ENCODE measurements around the gene TAF15.

The TAF15 gene

GRCh38 chr17:35808962-35809854 is at the start of gene TAF15:
Gene TAF15, plus strand, starts transcription at chr17:35809484. Its CDS starts 86 bp downstream, at chr17:35809570.
- peak within 1 kb of the TSS; percentile 99 for H3K4me2 ChIP-seq
- peaks cover 16% of the 10 kb centered on the region; the same call in 1 of the 2 replicates for H3K36me3 ChIP-seq
- peak within 1 kb of the TSS; percentile 98 for H3K27ac ChIP-seq
- peaks cover 54% of the 10 kb centered on the region for H3K4me1 ChIP-seq
- H3K9ac ChIP-seq = peak within 1 kb of the TSS; percentile 95
- H4K20me1 ChIP-seq = peaks cover 47% of the 10 kb centered on the region
- no peak for TF ChIP-seq Cebpa-rat (IDR thresholded peaks at IDR 0.05)
- H3K4me3 ChIP-seq = peak within 1 kb of the TSS; percentile 82
- no peaks in the 10 kb centered on the region for H3K27me3 ChIP-seq
- H3K9me3 ChIP-seq = no peaks in the 10 kb centered on the region

DNA sequence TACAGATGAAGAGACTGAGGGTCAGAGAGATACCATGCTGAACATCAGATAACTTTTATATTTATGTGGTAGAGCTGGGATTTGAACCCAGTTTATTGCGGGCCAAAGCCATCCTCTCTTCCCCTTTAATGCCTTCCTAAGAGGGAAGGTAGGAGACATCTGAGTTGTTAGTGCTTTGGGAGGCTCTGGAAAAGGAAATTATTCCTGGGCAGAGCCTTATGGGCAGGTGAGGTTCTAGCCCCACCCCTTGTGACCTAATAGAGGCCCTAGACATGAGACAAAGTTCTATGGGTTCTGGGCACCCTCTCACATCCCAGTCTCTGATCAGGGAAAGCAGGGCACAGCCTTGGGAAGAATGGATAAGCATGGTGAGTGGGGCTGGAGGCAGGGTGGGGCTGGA is 48.7 kb upstream of the TAF15 start, which contains the start of gene C17orf50:
TSS of gene C17orf50 (plus strand) at position 301 of the 400 bp plus-strand sequence. CDS start at position 356, 55 bp downstream.
- no peak for TF ChIP-seq Cebpa-rat (IDR thresholded peaks at IDR 0.05)
- H3K4me1 ChIP-seq = peaks cover 15% of the 10 kb centered on the region
- no peak within 1 kb of the TSS for H3K9ac ChIP-seq
- H3K27ac ChIP-seq = no peak within 1 kb of the TSS
- no peaks in the 10 kb centered on the region for H3K36me3 ChIP-seq
- H3K27me3 ChIP-seq = no peaks in the 10 kb centered on the region
- H4K20me1 ChIP-seq = no peaks in the 10 kb centered on the region
- no peak within 1 kb of the TSS for H3K4me2 ChIP-seq
- H3K4me3 ChIP-seq = no peak within 1 kb of the TSS
- no peaks in the 10 kb centered on the region for H3K9me3 ChIP-seq

GRCh38 chr17:35761601-35762000 is 47.7 kb upstream of the TAF15 start:
- peaks cover 25% of the 10 kb centered on the region for H3K4me1 ChIP-seq
- no peaks in the 10 kb centered on the region for H3K36me3 ChIP-seq
- no peak overlapping the region for H3K9ac ChIP-seq
- H3K4me3 ChIP-seq = no peak overlapping the region
- no peak for TF ChIP-seq Cebpa-rat (IDR thresholded peaks at IDR 0.05)
- no peak overlapping the region for H3K27ac ChIP-seq
- no peaks in the 10 kb centered on the region for H3K9me3 ChIP-seq
- H3K4me2 ChIP-seq = no peak overlapping the region
- no peaks in the 10 kb centered on the region for H3K27me3 ChIP-seq
- H4K20me1 ChIP-seq = no peaks in the 10 kb centered on the region

- Histone ChIP-seq H3K4me2 (peak overlapping the region; percentile 90), H3K4me3 (peak overlapping the region; percentile 73), H3K27ac (peak overlapping the region; percentile 74), H4K20me1 (no peaks in the 10 kb centered on the region), H3K27me3 (no peaks in the 10 kb centered on the region), H3K4me1 (peaks cover 28% of the 10 kb centered on the region), H3K9me3 (no peaks in the 10 kb centered on the region), H3K9ac (peak overlapping the region; percentile 75; the same call in 1 of the 2 replicates), H3K36me3 (no peaks in the 10 kb centered on the region)
- no peak for TF ChIP-seq Cebpa-rat (IDR thresholded peaks at IDR 0.05)
Observed at GRCh38 chr17:35763767-35764122, 45.5 kb upstream of the TAF15 start.

- peaks cover 28% of the 10 kb centered on the region for H3K4me1 ChIP-seq
- peak overlapping the region; percentile 73 for H3K4me3 ChIP-seq
- no peak for TF ChIP-seq Cebpa-rat (IDR thresholded peaks at IDR 0.05)
- peak overlapping the region; percentile 74 for H3K27ac ChIP-seq
- no peaks in the 10 kb centered on the region for H3K27me3 ChIP-seq
- H3K36me3 ChIP-seq = no peaks in the 10 kb centered on the region
- H3K9me3 ChIP-seq = no peaks in the 10 kb centered on the region
- H4K20me1 ChIP-seq = no peaks in the 10 kb centered on the region
- peak overlapping the region; percentile 90 for H3K4me2 ChIP-seq
- peak overlapping the region; percentile 75 for H3K9ac ChIP-seq
Observed at GRCh38 chr17:35764123-35764991, 44.9 kb upstream of the TAF15 start.

DNA sequence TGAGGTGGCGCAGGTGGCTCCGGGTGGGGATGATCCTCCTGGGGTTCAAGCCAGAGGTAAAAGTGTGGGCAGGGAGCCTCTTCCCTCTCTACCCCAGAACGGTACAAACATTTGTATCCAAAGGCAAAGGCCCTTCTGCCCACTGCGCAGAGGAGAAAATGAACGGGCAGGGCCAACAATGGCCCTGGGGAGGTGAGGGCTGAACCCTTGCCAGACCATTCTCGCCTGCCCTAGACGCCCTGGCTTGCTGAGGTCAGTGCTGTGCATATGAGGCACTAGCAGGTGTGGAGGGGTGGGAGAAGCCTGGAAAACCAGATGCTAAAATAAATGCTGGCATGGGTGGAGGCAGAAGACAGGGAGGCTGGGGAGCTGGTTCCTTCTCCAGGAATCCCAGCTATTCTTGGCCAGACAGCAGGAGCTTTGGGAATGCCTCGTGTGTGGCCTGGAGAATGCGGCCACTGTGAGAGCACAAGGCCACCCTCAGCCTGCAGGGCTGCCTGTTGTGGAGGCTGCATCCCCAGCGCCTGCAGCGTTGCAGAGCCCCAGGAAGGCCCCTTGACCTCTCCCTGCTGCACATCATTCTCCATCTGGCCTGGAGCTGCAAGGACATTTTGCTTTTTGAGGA is 44.1 kb upstream of the TAF15 start:
- H3K27ac ChIP-seq = peak overlapping the region; percentile 74; the same call in 1 of the 2 replicates

GRCh38 chr17:35765756-35766488 is 43.4 kb upstream of the TAF15 start:
- Histone ChIP-seq H3K4me3 (no peak overlapping the region), H3K27me3 (no peaks in the 10 kb centered on the region), H3K9me3 (no peaks in the 10 kb centered on the region), H3K4me1 (peaks cover 28% of the 10 kb centered on the region), H3K4me2 (peak overlapping the region; percentile 90), H3K27ac (0 out of 2 replicates have a peak overlapping the region, but pooled peaks have one; percentile 38), H4K20me1 (no peaks in the 10 kb centered on the region), H3K36me3 (no peaks in the 10 kb centered on the region), H3K9ac (0 out of 2 replicates have a peak overlapping the region, but pooled peaks have one; percentile 27)
- no peak for TF ChIP-seq Cebpa-rat (IDR thresholded peaks at IDR 0.05)

More for the DNA sequence above, 44.1 kb upstream of the TAF15 start:
- Histone ChIP-seq H3K4me2 (peak overlapping the region; percentile 90), H3K4me1 (peaks cover 28% of the 10 kb centered on the region), H3K27me3 (no peaks in the 10 kb centered on the region), H4K20me1 (no peaks in the 10 kb centered on the region), H3K36me3 (no peaks in the 10 kb centered on the region), H3K9me3 (no peaks in the 10 kb centered on the region), H3K9ac (peak overlapping the region; percentile 75), H3K4me3 (peak overlapping the region; percentile 73)
- TF ChIP-seq Cebpa-rat (IDR thresholded peaks at IDR 0.05) = no peak

DNA sequence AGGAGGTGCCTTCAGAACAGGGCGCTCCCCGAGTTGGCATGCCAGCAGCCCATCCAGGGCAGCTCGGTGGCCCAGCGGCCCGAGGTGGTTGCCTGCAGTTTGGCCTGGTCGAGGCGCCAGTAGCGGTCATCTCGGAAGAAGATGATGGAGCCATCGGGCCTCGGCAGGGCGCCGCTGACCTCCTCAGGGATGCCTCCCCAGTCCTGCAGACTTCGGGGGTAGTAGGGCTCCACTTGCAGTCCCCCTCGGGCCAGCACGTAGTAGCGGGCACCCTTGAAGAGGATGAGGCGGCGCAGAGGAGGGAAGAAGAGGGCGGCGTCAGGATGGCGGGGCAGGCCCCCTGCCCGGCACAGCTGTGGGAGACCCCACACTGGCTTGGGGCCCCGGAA is 42.8 kb upstream of the TAF15 start:
- Histone ChIP-seq H4K20me1 (no peaks in the 10 kb centered on the region), H3K9me3 (no peaks in the 10 kb centered on the region), H3K4me3 (no peak overlapping the region), H3K27ac (0 out of 2 replicates have a peak overlapping the region, but pooled peaks have one; percentile 38), H3K4me1 (peaks cover 28% of the 10 kb centered on the region), H3K27me3 (no peaks in the 10 kb centered on the region), H3K9ac (no peak overlapping the region), H3K36me3 (no peaks in the 10 kb centered on the region), H3K4me2 (peak overlapping the region; percentile 90; the same call in 1 of the 2 replicates)
- no peak for TF ChIP-seq Cebpa-rat (IDR thresholded peaks at IDR 0.05)
